Tibial artery (tissue), 4 donors: ENCODE measurements around the gene LMAN2L.

Experiments used
- DNase-seq, 2 donors: peaks; one replicate each; pipeline ENCODE4 v3.0.0-alpha.2; 2019
- H3K27ac ChIP-seq, 2 donors: fragments of 200-600 bp; sonication (generic) in 1 of 2; 1 replicate in 1 of 2; 2 replicates in 1 of 2; pipeline ENCODE4 v1.5.1; 2018 to 2019; ENCODE audit warnings: mild to moderate bottlenecking in 1 of 2
- H3K27me3 ChIP-seq, 2 donors: fragments of 200-600 bp; sonication (generic) in 1 of 2; one replicate each; pipeline versions ENCODE4 v1.5.1 to v1.6.0; 2016 to 2019
- H3K36me3 ChIP-seq, 3 donors: fragments of 200-600 bp; sonication (generic) in 2 of 3; one replicate each; pipeline ENCODE4 v1.5.1; 2016 to 2019; ENCODE audit warnings: mild to moderate bottlenecking in 2 of 3
- H3K4me1 ChIP-seq, 4 donors: fragments of 200-600 bp; sonication (generic) in 2 of 4; 1 replicate in 3 of 4; 2 replicates in 1 of 4; pipeline ENCODE4 v1.5.1; 2016 to 2019
- H3K4me3 ChIP-seq, 2 donors: fragments of 200-600 bp; sonication (generic) in 1 of 2; 1 replicate in 1 of 2; 2 replicates in 1 of 2; pipeline ENCODE4 v1.5.1; 2018 to 2019; ENCODE audit warnings: mild to moderate bottlenecking in 2 of 2
- H3K9me3 ChIP-seq, 3 donors: fragments of 200-600 bp; sonication (generic) in 1 of 3; one replicate each; pipeline ENCODE4 v1.5.1; 2016 to 2019
- intact Hi-C: fragments of 100-400 bp; cut with DNase I; formaldehyde crosslinking; loops from one replicate; pipeline ENCODE4 v1.15.0; 2023; ENCODE audit warnings: low total_unique reads
- TF ChIP-seq, protein P1 (sequence below), 2 experiments: fragments of 200-600 bp in 1 of 2; fragments of 450-650 bp in 1 of 2; IDR thresholded peaks; one replicate each; pipeline ENCODE4 v1.5.1; 2017 to 2019; ENCODE audit warnings: antibody characterized with exemption in 2 of 2, mild to moderate bottlenecking in 1 of 2, moderate library complexity in 1 of 2

The LMAN2L gene

DNA sequence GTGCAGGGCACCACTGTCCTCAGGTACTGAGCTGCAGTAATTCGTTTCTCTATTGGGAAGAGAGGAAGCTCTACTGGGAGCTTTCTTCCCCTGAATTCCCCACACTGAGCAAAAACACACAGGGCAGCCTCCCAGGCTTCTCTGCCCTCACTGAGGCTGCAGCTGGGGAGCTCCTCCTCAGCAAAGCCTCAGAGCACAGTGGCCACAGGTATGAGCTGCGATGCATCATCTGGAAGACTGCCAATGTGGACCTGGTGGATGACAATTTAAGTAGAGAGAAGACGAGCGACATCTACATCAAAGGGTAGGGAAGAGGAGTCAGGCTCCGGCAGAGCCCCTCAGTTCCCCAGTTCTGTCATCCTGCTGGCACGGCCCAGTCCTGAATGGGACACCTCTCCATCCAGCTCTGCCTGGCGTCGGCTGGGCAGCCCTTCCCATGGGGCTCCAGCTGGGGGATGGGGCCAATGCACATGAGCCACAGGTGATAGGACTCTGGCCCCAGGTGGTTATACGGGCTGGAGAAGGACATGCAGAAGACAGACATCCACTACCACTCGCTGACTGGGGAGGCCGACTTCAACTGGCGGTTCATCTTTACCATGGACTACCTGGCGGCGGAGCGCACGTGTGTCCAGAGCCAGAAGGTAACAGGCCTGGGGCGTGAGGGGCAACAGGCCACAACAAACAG, 37.6 kb downstream of the LMAN2L start:
- no peaks in the 10 kb centered on the region for H3K9me3 ChIP-seq
- H3K27me3 ChIP-seq, result no peaks in the 10 kb centered on the region
- no peak overlapping the region for H3K27ac ChIP-seq
- DNase-seq, result peak in 1 of 2 donors; percentile 58
- H3K4me1 ChIP-seq, result no peaks in the 10 kb centered on the region
- peaks cover 18 to 79% (median 41%) of the 10 kb centered on the region in 3 donors for H3K36me3 ChIP-seq
- no peak overlapping the region for H3K4me3 ChIP-seq
- intact Hi-C loops, result no loop called here
- TF ChIP-seq, protein P1, sequence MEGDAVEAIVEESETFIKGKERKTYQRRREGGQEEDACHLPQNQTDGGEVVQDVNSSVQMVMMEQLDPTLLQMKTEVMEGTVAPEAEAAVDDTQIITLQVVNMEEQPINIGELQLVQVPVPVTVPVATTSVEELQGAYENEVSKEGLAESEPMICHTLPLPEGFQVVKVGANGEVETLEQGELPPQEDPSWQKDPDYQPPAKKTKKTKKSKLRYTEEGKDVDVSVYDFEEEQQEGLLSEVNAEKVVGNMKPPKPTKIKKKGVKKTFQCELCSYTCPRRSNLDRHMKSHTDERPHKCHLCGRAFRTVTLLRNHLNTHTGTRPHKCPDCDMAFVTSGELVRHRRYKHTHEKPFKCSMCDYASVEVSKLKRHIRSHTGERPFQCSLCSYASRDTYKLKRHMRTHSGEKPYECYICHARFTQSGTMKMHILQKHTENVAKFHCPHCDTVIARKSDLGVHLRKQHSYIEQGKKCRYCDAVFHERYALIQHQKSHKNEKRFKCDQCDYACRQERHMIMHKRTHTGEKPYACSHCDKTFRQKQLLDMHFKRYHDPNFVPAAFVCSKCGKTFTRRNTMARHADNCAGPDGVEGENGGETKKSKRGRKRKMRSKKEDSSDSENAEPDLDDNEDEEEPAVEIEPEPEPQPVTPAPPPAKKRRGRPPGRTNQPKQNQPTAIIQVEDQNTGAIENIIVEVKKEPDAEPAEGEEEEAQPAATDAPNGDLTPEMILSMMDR (IDR thresholded peaks at IDR 0.05), result no peak

DNA sequence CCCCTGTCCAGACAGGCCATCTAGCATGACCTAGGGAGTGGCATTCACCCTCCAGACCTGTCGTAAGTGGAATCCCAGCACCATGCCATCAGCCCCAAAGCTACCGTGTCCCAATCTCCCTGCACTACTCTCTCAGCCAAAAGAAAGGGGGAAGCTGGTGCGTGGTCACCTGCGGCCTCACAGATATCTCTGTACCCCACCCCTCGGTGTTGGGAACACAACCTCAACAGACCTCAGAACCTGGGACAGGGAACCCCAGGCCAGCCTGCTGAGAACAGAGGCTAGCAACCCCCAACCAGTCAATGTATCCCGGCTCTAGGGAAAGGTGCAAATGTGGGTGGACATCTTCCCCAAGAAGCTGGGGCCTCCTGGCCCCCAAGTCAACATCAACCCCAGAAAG, 38.2 kb downstream of the LMAN2L start:
- no peaks in the 10 kb centered on the region for H3K9me3 ChIP-seq
- TF ChIP-seq, protein P1 (IDR thresholded peaks at IDR 0.05), result no peak
- H3K36me3 ChIP-seq, result peaks cover 12 to 73% (median 35%) of the 10 kb centered on the region in 3 donors
- DNase-seq, result peak in 1 of 2 donors; percentile 50
- no peak overlapping the region for H3K27ac ChIP-seq
- H3K4me3 ChIP-seq, result no peak overlapping the region
- no peaks in the 10 kb centered on the region for H3K4me1 ChIP-seq
- intact Hi-C loops, result no loop called here
- H3K27me3 ChIP-seq, result no peaks in the 10 kb centered on the region

DNA sequence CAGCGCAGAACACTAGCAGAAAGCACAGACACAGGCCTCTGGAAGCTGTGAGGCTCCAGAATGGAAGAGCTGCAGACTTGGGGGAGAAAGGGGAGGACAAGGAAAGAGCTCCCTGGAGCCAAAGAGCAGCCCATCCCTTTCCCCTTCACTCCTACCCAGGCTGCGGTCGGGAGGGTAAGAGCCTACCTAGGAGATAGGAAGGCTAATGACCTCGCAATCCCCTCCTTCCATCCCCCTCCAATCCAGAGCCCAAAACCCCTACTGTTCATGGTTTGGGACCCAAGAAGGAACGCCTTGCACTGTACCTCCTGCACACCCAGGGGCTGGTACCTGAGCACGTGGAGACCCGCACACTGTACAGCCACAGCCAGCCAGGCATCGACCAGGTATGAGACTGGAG, 39.8 kb downstream of the LMAN2L start:
- DNase-seq, result no peak
- H3K9me3 ChIP-seq, result no peaks in the 10 kb centered on the region
- no peak overlapping the region for H3K4me3 ChIP-seq
- H3K27ac ChIP-seq, result no peak overlapping the region
- H3K4me1 ChIP-seq, result no peaks in the 10 kb centered on the region
- peaks cover 0 to 58% (median 20%) of the 10 kb centered on the region in 3 donors for H3K36me3 ChIP-seq
- intact Hi-C loops, result no loop called here
- H3K27me3 ChIP-seq, result no peaks in the 10 kb centered on the region
- TF ChIP-seq, protein P1 (IDR thresholded peaks at IDR 0.05), result no peak

DNA sequence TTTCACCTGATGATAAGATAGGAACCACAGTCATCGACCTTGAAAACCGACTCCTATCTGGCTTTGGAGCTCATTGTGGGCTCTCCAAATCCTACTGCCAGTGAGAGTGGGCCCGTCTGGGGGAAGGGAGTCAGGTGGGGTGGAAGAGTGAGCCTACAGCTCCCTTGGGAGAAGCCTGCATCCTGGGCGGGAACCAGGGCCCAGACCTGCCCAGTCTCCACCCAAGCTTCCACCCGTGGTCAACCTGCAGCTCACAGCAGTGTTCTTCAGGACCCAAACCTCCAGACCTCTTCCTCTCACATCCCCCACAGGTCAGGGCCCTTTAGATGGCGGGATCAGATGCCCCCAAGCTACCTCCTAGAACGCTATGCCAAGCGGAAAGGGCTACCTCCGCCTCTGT, 40.2 kb downstream of the LMAN2L start:
- no peaks in the 10 kb centered on the region for H3K4me1 ChIP-seq
- TF ChIP-seq, protein P1 (IDR thresholded peaks at IDR 0.05), result no peak
- peaks cover 0 to 53% (median 15%) of the 10 kb centered on the region in 3 donors for H3K36me3 ChIP-seq
- no peaks in the 10 kb centered on the region for H3K27me3 ChIP-seq
- H3K27ac ChIP-seq, result no peak overlapping the region
- H3K4me3 ChIP-seq, result no peak overlapping the region
- peak in 1 of 2 donors; percentile 47 for DNase-seq
- no peaks in the 10 kb centered on the region for H3K9me3 ChIP-seq
- intact Hi-C loops, result no loop called here

DNA sequence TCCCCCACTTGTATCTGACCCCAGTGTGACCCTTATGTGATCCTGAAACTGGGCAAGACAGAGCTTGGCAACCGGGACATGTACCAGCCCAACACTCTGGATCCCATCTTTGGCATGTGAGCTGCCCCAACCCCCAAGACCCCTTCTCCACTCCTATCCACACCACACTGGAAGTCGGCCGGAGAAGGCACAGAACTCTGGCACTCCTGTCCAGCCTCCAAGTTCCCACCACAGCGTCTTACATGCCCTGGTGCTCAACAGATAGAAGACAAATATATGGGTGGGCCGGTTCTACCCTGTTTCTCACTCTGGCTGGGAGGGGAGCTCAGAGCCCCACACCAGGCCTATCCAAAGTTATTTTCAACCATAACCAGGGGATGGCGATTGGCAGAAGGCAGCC, 40.8 kb downstream of the LMAN2L start:
- TF ChIP-seq, protein P1 (IDR thresholded peaks at IDR 0.05), result no peak
- intact Hi-C loops, result no loop called here
- DNase-seq, result no peak

More for the DNA sequence above, 40.8 kb downstream of the LMAN2L start:
- H3K27me3 ChIP-seq, result no peaks in the 10 kb centered on the region
- H3K27ac ChIP-seq, result no peak overlapping the region
- H3K4me1 ChIP-seq, result no peaks in the 10 kb centered on the region
- no peaks in the 10 kb centered on the region for H3K9me3 ChIP-seq
- peaks cover 0 to 47% (median 9%) of the 10 kb centered on the region in 3 donors for H3K36me3 ChIP-seq
- H3K4me3 ChIP-seq, result no peak overlapping the region
